ENCODE data around the gene CDCP2. TPM values are rescaled to one million over a fixed set of nuclear protein-coding genes. Genes with fewer than 3 reads are reported as not detected.

The CDCP2 gene
- total RNA-seq, 1 donor: not detected

GRCh38 chr1:54110996-54111395 is 41.8 kb downstream of the CDCP2 start:
- Histone ChIP-seq H3K4me2 (ENCODE audit: insufficient read depth, low read length) (no peak overlapping the region), H3K4me1 (ENCODE audit: insufficient read depth, low read length) (no peaks in the 10 kb centered on the region), H3K4me3 (ENCODE audit: insufficient read depth, low read length) (no peak overlapping the region), H3K9me3 (ENCODE audit: low read depth, low read length) (no peaks in the 10 kb centered on the region), H3K27ac (ENCODE audit: low read depth, low read length) (no peak overlapping the region), H3K36me3 (ENCODE audit: insufficient read depth, low read length) (no peaks in the 10 kb centered on the region), H4K20me1 (ENCODE audit: insufficient read depth, low read length) (no peaks in the 10 kb centered on the region), H2AFZ (ENCODE audit: low read length) (no peak overlapping the region), H3K79me2 (ENCODE audit: insufficient read depth, low read length) (no peaks in the 10 kb centered on the region), H3K27me3 (ENCODE audit: insufficient read depth, low read length) (no peaks in the 10 kb centered on the region)
- TF ChIP-seq, protein P1, sequence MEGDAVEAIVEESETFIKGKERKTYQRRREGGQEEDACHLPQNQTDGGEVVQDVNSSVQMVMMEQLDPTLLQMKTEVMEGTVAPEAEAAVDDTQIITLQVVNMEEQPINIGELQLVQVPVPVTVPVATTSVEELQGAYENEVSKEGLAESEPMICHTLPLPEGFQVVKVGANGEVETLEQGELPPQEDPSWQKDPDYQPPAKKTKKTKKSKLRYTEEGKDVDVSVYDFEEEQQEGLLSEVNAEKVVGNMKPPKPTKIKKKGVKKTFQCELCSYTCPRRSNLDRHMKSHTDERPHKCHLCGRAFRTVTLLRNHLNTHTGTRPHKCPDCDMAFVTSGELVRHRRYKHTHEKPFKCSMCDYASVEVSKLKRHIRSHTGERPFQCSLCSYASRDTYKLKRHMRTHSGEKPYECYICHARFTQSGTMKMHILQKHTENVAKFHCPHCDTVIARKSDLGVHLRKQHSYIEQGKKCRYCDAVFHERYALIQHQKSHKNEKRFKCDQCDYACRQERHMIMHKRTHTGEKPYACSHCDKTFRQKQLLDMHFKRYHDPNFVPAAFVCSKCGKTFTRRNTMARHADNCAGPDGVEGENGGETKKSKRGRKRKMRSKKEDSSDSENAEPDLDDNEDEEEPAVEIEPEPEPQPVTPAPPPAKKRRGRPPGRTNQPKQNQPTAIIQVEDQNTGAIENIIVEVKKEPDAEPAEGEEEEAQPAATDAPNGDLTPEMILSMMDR (IDR thresholded peaks at IDR 0.05; ENCODE audit: extremely low read depth, low read depth, low read length): no peak
- DNase-seq (ENCODE audit: insufficient read length, low spot score, missing footprints): no peak

- no peak overlapping the region for H3K27ac ChIP-seq (ENCODE audit: low read depth, low read length)
- no peak overlapping the region for H3K4me2 ChIP-seq (ENCODE audit: insufficient read depth, low read length)
- no peaks in the 10 kb centered on the region for H3K27me3 ChIP-seq (ENCODE audit: insufficient read depth, low read length)
- no peaks in the 10 kb centered on the region for H3K4me1 ChIP-seq (ENCODE audit: insufficient read depth, low read length)
- no peaks in the 10 kb centered on the region for H3K79me2 ChIP-seq (ENCODE audit: insufficient read depth, low read length)
- TF ChIP-seq, protein P1 (IDR thresholded peaks at IDR 0.05; ENCODE audit: extremely low read depth, low read depth, low read length): no peak
- no peaks in the 10 kb centered on the region for H4K20me1 ChIP-seq (ENCODE audit: insufficient read depth, low read length)
- no peak for DNase-seq (ENCODE audit: insufficient read length, low spot score, missing footprints)
- no peak overlapping the region for H3K4me3 ChIP-seq (ENCODE audit: insufficient read depth, low read length)
- H2AFZ ChIP-seq (ENCODE audit: low read length): no peak overlapping the region
- no peaks in the 10 kb centered on the region for H3K36me3 ChIP-seq (ENCODE audit: insufficient read depth, low read length)
- no peaks in the 10 kb centered on the region for H3K9me3 ChIP-seq (ENCODE audit: low read depth, low read length)
Observed at GRCh38 chr1:54109129-54110090, 43.4 kb downstream of the CDCP2 start.

GRCh38 chr1:54108156-54108555 is 44.6 kb downstream of the CDCP2 start:
- no peak overlapping the region for H3K4me3 ChIP-seq (ENCODE audit: insufficient read depth, low read length)
- H3K9me3 ChIP-seq (ENCODE audit: low read depth, low read length): no peaks in the 10 kb centered on the region
- H3K4me2 ChIP-seq (ENCODE audit: insufficient read depth, low read length): no peak overlapping the region
- no peak for DNase-seq (ENCODE audit: insufficient read length, low spot score, missing footprints)
- H2AFZ ChIP-seq (ENCODE audit: low read length): no peak overlapping the region
- H3K27me3 ChIP-seq (ENCODE audit: insufficient read depth, low read length): no peaks in the 10 kb centered on the region
- no peak overlapping the region for H3K27ac ChIP-seq (ENCODE audit: low read depth, low read length)
- TF ChIP-seq, protein P1 (IDR thresholded peaks at IDR 0.05; ENCODE audit: extremely low read depth, low read depth, low read length): no peak
- no peaks in the 10 kb centered on the region for H3K4me1 ChIP-seq (ENCODE audit: insufficient read depth, low read length)
- no peaks in the 10 kb centered on the region for H4K20me1 ChIP-seq (ENCODE audit: insufficient read depth, low read length)
- no peaks in the 10 kb centered on the region for H3K79me2 ChIP-seq (ENCODE audit: insufficient read depth, low read length)
- H3K36me3 ChIP-seq (ENCODE audit: insufficient read depth, low read length): no peaks in the 10 kb centered on the region

DNA sequence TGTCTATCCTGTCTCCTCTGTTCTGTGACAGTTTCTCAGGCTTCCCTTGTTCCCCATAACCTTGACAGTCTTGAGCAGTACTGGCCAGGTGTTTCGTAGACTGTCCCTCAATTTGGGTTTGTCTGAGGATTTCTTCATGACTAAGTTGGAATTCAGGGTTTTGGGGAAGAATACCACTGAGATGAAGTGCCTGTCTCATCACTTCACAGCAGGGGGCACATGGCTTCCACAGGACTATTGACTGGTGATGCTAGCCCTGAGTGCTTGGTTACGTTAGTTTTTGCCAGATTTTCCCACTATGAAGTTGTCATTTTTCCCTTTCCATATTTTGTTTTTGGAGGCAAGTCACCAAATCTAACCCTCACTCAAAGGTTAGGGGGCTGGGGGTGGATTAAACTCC is 45.7 kb downstream of the CDCP2 start:
- H3K79me2 ChIP-seq (ENCODE audit: insufficient read depth, low read length): no peaks in the 10 kb centered on the region
- no peak overlapping the region for H3K4me3 ChIP-seq (ENCODE audit: insufficient read depth, low read length)
- no peaks in the 10 kb centered on the region for H3K36me3 ChIP-seq (ENCODE audit: insufficient read depth, low read length)
- H3K27ac ChIP-seq (ENCODE audit: low read depth, low read length): no peak overlapping the region
- no peaks in the 10 kb centered on the region for H4K20me1 ChIP-seq (ENCODE audit: insufficient read depth, low read length)
- DNase-seq (ENCODE audit: insufficient read length, low spot score, missing footprints): no peak
- H2AFZ ChIP-seq (ENCODE audit: low read length): no peak overlapping the region
- H3K27me3 ChIP-seq (ENCODE audit: insufficient read depth, low read length): no peaks in the 10 kb centered on the region
- H3K4me2 ChIP-seq (ENCODE audit: insufficient read depth, low read length): no peak overlapping the region
- TF ChIP-seq, protein P1 (IDR thresholded peaks at IDR 0.05; ENCODE audit: extremely low read depth, low read depth, low read length): peak; percentile 54
- H3K4me1 ChIP-seq (ENCODE audit: insufficient read depth, low read length): no peaks in the 10 kb centered on the region
- no peaks in the 10 kb centered on the region for H3K9me3 ChIP-seq (ENCODE audit: low read depth, low read length)

All from osteoblast (primary cell).